ENCODE measurements around the gene SLC2A14.
"Not testable (repeated sequence)": the region's sequence is repeated elsewhere in the genome, so short reads cannot be mapped to it uniquely, and the experiment has no call there.

SLC2A14 gene

DNA sequence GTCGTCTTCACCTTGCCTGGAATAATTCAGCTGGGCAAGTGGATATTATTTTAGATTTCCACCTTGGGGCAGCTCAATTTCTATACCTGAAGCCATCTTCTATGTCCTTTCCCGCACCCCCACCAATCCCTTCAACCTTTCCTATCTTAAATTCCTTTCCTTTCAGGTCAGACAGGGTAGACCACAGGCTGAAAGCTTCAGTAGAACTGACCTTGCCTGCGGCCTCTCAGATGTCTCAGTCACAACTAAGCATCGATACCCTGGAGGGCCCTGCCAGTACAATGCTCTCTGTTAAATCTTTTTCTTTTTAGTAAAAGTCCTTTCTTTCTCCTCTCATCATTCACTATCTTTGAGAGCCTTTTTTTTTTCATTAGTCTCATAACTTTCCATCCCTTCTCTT, 38.9 kb downstream of the SLC2A14 start:
- H3K36me3 ChIP-seq (ENCODE audit: control insufficient read depth, insufficient read depth, low read length), result no peaks in the 10 kb centered on the region

DNA sequence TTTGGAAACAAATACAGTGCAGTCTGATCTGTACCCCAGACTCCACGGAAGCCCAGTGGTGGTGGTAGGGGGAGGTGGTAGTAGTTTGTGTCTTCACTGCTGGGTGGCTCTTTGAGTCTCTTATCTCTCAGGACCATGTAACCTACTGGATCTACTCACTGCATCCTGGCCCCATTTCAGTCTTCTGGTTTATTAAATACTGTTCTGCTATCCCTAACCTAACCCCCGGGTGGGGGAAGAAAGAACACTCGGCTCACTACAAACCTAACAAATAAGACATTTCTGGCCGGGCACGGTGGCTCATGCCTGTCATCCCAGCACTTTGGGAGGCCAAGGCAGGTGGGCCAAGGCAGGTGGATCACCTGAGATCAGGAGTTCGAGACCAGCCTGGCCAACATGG, 39.5 kb downstream of the SLC2A14 start:
- not testable (repeated sequence) for H3K4me3 ChIP-seq (ENCODE audit: low read depth, low read length); H3K4me1 ChIP-seq (ENCODE audit: control insufficient read depth, insufficient read depth, low read length); H3K27me3 ChIP-seq (ENCODE audit: control insufficient read depth, insufficient read depth, low read length); H3K9me3 ChIP-seq (ENCODE audit: control insufficient read depth, insufficient read depth, low read depth, low read length); H3K27ac ChIP-seq (ENCODE audit: low read depth, low read length); H3K36me3 ChIP-seq (ENCODE audit: control insufficient read depth, insufficient read depth, low read length); H3K9ac ChIP-seq (ENCODE audit: low read length)

More for the DNA sequence above, 38.9 kb downstream of the SLC2A14 start:
- no peak overlapping the region for H3K27ac ChIP-seq (ENCODE audit: low read depth, low read length)
- H3K4me3 ChIP-seq (ENCODE audit: low read depth, low read length), result no peak overlapping the region
- H3K4me1 ChIP-seq (ENCODE audit: control insufficient read depth, insufficient read depth, low read length), result peaks cover 9% of the 10 kb centered on the region
- no peaks in the 10 kb centered on the region for H3K9me3 ChIP-seq (ENCODE audit: control insufficient read depth, insufficient read depth, low read depth, low read length)
- H3K27me3 ChIP-seq (ENCODE audit: control insufficient read depth, insufficient read depth, low read length), result no peaks in the 10 kb centered on the region
- no peak overlapping the region for H3K9ac ChIP-seq (ENCODE audit: low read length)

GRCh38 chr12:7832059-7832696, 40.5 kb downstream of the SLC2A14 start:
- no peaks in the 10 kb centered on the region for H3K27me3 ChIP-seq (ENCODE audit: control insufficient read depth, insufficient read depth, low read length)
- no peaks in the 10 kb centered on the region for H3K9me3 ChIP-seq (ENCODE audit: control insufficient read depth, insufficient read depth, low read depth, low read length)
- no peaks in the 10 kb centered on the region for H3K36me3 ChIP-seq (ENCODE audit: control insufficient read depth, insufficient read depth, low read length)
- H3K4me1 ChIP-seq (ENCODE audit: control insufficient read depth, insufficient read depth, low read length), result peaks cover 9% of the 10 kb centered on the region
- no peak overlapping the region for H3K9ac ChIP-seq (ENCODE audit: low read length)
- H3K27ac ChIP-seq (ENCODE audit: low read depth, low read length), result no peak overlapping the region
- H3K4me3 ChIP-seq (ENCODE audit: low read depth, low read length), result no peak overlapping the region

DNA sequence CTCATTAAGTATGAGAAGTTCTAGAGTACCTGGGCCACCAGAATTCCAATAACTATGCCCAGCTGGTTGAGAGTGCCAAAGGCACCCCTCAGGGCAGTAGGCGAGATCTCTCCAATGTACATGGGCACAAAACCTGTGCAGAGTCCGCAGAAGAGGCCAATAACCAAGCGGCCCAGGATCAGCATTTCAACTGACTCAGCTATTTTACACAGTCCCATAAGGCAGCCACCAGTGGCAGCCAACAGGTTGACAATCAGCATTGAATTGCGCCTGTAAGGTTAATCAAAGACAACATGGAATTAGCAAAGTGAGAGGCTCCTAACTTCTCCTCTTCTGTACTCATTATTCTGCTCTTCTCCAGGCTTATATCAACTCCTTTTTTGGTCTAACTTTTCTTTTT, 43.0 kb downstream of the SLC2A14 start:
- H3K4me1 ChIP-seq (ENCODE audit: control insufficient read depth, insufficient read depth, low read length), result peaks cover 13% of the 10 kb centered on the region
- H3K9ac ChIP-seq (ENCODE audit: low read length); H3K9me3 ChIP-seq (ENCODE audit: control insufficient read depth, insufficient read depth, low read depth, low read length); H3K36me3 ChIP-seq (ENCODE audit: control insufficient read depth, insufficient read depth, low read length); H3K27ac ChIP-seq (ENCODE audit: low read depth, low read length); H3K4me3 ChIP-seq (ENCODE audit: low read depth, low read length); H3K27me3 ChIP-seq (ENCODE audit: control insufficient read depth, insufficient read depth, low read length): not testable (repeated sequence)

DNA sequence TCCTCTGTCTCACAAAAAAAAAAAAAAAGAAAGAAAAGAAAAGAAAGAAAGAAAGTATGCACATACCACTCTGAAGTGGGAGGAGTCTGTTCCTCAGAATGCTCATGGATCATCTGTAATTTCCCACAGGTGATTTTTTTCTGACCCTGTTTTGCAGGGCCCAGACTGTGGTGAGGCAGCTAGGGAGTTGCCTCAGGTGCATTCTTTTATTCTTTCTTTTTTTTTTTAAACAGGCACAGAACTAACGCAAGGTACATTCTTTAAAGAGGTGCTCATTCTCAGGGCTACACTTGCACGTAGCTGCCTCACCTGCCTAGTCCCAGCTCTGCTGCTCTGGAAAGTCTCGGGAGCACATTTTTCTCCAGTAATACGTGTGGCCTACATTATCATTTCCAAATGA, 47.0 kb downstream of the SLC2A14 start:
- H3K4me3 ChIP-seq (ENCODE audit: low read depth, low read length); H3K27me3 ChIP-seq (ENCODE audit: control insufficient read depth, insufficient read depth, low read length); H3K27ac ChIP-seq (ENCODE audit: low read depth, low read length); H3K4me1 ChIP-seq (ENCODE audit: control insufficient read depth, insufficient read depth, low read length); H3K36me3 ChIP-seq (ENCODE audit: control insufficient read depth, insufficient read depth, low read length); H3K9me3 ChIP-seq (ENCODE audit: control insufficient read depth, insufficient read depth, low read depth, low read length); H3K9ac ChIP-seq (ENCODE audit: low read length): not testable (repeated sequence)

DNA sequence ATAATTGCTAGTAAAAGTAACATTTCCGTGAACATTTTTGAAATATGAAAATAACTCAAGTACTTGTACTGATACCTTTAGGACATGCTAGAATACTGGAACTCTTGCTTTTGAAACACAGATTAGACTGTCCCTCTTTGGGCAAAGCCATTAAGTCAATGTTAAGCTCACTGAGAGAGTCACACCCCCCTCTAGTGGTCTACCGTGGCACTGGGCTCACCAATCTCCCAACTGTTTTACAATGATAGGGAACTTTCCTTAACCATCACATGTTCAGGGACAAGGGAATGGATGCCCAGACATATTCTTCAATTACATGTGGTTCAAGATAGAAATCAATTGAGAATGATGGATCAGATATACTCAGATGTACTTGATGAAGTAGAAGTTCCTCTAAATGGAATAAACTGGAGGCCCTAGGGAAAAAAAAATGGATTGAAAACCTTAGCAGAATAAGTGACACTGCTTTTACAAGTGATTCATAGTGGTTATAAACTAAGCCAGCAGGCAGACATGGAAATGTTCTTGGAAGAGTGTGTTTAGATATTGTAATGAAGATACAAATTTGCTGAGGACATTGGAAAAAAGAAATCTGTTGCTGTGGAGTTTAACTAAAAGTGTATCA, 65.7 kb downstream of the SLC2A14 start:
- Histone ChIP-seq H3K9ac (ENCODE audit: low read length) (no peak overlapping the region), H3K36me3 (ENCODE audit: control insufficient read depth, insufficient read depth, low read length) (no peaks in the 10 kb centered on the region), H3K27me3 (ENCODE audit: control insufficient read depth, insufficient read depth, low read length) (no peaks in the 10 kb centered on the region), H3K27ac (ENCODE audit: low read depth, low read length) (no peak overlapping the region), H3K4me3 (ENCODE audit: low read depth, low read length) (no peak overlapping the region), H3K9me3 (ENCODE audit: control insufficient read depth, insufficient read depth, low read depth, low read length) (no peaks in the 10 kb centered on the region), H3K4me1 (ENCODE audit: control insufficient read depth, insufficient read depth, low read length) (peaks cover 5% of the 10 kb centered on the region; the same call in 1 of the 2 replicates)

DNA sequence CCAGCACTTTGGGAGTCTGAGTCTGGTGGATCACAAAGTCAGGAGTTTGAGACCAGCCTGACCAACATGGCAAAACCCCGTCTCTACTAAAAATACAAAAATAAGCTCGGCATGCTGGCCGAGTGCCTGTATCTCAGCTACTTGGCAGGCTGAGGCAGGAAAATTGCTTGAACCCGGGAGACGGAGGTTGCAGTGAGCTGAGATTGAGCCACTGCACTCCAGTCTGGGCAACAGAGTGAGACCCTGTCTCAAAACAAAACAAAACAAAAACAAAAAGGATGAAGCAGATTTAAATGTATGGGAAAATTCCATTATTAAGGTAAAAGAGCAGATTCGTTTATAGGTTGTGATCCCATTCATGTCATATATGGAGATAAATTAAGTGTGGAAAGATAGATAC, 66.4 kb downstream of the SLC2A14 start:
- H3K4me3 ChIP-seq (ENCODE audit: low read depth, low read length); H3K36me3 ChIP-seq (ENCODE audit: control insufficient read depth, insufficient read depth, low read length); H3K4me1 ChIP-seq (ENCODE audit: control insufficient read depth, insufficient read depth, low read length); H3K9ac ChIP-seq (ENCODE audit: low read length); H3K27me3 ChIP-seq (ENCODE audit: control insufficient read depth, insufficient read depth, low read length); H3K9me3 ChIP-seq (ENCODE audit: control insufficient read depth, insufficient read depth, low read depth, low read length); H3K27ac ChIP-seq (ENCODE audit: low read depth, low read length): not testable (repeated sequence)

DNA sequence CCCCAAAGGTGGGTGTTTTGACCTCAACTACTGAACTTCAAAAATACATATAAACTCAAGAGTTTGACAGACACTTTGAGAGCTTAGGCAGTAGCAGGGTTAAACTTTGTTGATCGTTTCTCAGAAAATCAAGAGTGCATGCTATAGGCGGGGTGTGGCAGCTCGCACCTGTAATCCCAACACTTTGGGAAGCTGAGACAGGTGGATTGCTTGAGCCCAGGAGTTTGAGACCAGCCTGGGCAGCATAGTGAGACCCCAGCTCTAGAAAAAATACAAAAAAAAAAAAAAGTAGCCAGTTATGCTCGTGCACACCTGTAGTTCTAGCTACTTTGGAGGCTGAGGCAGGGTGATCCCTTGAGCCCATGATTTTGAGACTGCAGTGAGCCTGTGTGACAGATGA, 71.3 kb downstream of the SLC2A14 start:
- Histone ChIP-seq H3K9ac (ENCODE audit: low read length) (no peak overlapping the region), H3K4me3 (ENCODE audit: low read depth, low read length) (no peak overlapping the region), H3K9me3 (ENCODE audit: control insufficient read depth, insufficient read depth, low read depth, low read length) (no peaks in the 10 kb centered on the region), H3K27me3 (ENCODE audit: control insufficient read depth, insufficient read depth, low read length) (no peaks in the 10 kb centered on the region), H3K27ac (ENCODE audit: low read depth, low read length) (no peak overlapping the region), H3K36me3 (ENCODE audit: control insufficient read depth, insufficient read depth, low read length) (peaks cover 32% of the 10 kb centered on the region), H3K4me1 (ENCODE audit: control insufficient read depth, insufficient read depth, low read length) (peaks cover 32% of the 10 kb centered on the region)

DNA sequence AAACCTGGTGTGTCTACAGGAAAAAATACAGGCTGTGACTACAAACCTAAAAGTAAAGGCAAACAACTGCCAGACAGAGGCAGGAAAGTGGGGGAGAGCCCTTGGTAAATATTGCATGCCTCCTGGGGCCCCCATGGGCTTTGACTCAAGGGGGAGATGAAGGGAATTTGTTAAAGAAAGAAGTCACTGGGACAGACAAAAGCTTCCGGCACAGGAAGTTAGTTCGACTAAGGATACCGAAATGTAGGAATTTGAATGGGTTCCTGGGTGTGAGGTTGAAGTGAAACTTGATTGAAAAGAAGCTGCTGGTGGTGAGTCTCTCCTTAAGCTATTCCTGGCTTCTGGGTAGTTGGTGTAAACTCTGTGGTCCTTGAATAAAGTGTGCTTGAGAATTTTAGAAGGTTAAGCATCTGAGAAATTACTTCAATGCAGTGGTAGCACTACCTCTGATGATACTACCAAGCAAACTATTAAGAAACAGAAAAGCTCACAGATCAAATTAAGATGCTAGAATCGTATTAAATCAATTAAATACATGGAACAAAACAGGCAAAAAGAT, 73.9 kb downstream of the SLC2A14 start:
- H3K27ac ChIP-seq (ENCODE audit: low read depth, low read length), result peak overlapping the region; percentile 96

GRCh38 chr12:7797698-7798398, 74.9 kb downstream of the SLC2A14 start:
- no peaks in the 10 kb centered on the region for H3K9me3 ChIP-seq (ENCODE audit: control insufficient read depth, insufficient read depth, low read depth, low read length)
- peaks cover 31% of the 10 kb centered on the region for H3K4me1 ChIP-seq (ENCODE audit: control insufficient read depth, insufficient read depth, low read length)
- no peak overlapping the region for H3K4me3 ChIP-seq (ENCODE audit: low read depth, low read length)
- H3K9ac ChIP-seq (ENCODE audit: low read length), result peak overlapping the region; percentile 66
- peaks cover 55% of the 10 kb centered on the region for H3K36me3 ChIP-seq (ENCODE audit: control insufficient read depth, insufficient read depth, low read length)
- H3K27ac ChIP-seq (ENCODE audit: low read depth, low read length), result peak overlapping the region; percentile 96
- no peaks in the 10 kb centered on the region for H3K27me3 ChIP-seq (ENCODE audit: control insufficient read depth, insufficient read depth, low read length)

More for the DNA sequence above, 73.9 kb downstream of the SLC2A14 start:
- Histone ChIP-seq H3K9ac (ENCODE audit: low read length) (peak overlapping the region; percentile 67), H3K4me1 (ENCODE audit: control insufficient read depth, insufficient read depth, low read length) (peaks cover 29% of the 10 kb centered on the region), H3K36me3 (ENCODE audit: control insufficient read depth, insufficient read depth, low read length) (peaks cover 45% of the 10 kb centered on the region)
- not testable (repeated sequence) for H3K9me3 ChIP-seq (ENCODE audit: control insufficient read depth, insufficient read depth, low read depth, low read length); H3K27me3 ChIP-seq (ENCODE audit: control insufficient read depth, insufficient read depth, low read length); H3K4me3 ChIP-seq (ENCODE audit: low read depth, low read length)

DNA sequence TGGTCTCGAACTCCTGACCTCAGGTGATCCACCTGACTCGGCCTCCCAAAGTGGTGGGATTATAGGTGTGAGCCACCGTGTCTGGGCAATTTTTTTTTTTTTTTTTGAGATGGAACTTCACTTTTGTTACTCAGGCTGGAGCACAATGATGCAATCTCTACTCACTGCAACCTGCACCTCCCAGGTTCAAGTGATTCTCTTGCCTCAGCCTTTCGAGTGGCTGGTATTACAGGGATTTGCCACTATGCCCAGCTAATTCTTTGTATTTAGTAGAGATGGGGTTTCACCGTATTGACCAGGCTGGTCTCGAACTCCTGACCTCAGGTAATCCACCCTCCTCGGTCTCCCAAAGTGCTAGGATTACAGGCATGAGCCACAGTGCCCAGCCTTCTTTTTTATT, 75.4 kb downstream of the SLC2A14 start:
- Histone ChIP-seq H3K27ac (ENCODE audit: low read depth, low read length) (peak overlapping the region; percentile 96), H3K4me1 (ENCODE audit: control insufficient read depth, insufficient read depth, low read length) (peaks cover 31% of the 10 kb centered on the region), H3K36me3 (ENCODE audit: control insufficient read depth, insufficient read depth, low read length) (peaks cover 61% of the 10 kb centered on the region), H3K9ac (ENCODE audit: low read length) (peak overlapping the region; percentile 66)
- H3K9me3 ChIP-seq (ENCODE audit: control insufficient read depth, insufficient read depth, low read depth, low read length); H3K4me3 ChIP-seq (ENCODE audit: low read depth, low read length); H3K27me3 ChIP-seq (ENCODE audit: control insufficient read depth, insufficient read depth, low read length): not testable (repeated sequence)

Measured in HUES6 (cell line).